Retina (tissue), 1 donor: ENCODE data around the gene CLN3.
"Not testable (repeated sequence)": the region's sequence is repeated elsewhere in the genome, so short reads cannot be mapped to it uniquely, and the experiment has no call there.

Experiments used
- DNase-seq: peaks from one replicate; pipeline ENCODE4 v3.0.0-alpha.2; 2016

CLN3 gene

DNA sequence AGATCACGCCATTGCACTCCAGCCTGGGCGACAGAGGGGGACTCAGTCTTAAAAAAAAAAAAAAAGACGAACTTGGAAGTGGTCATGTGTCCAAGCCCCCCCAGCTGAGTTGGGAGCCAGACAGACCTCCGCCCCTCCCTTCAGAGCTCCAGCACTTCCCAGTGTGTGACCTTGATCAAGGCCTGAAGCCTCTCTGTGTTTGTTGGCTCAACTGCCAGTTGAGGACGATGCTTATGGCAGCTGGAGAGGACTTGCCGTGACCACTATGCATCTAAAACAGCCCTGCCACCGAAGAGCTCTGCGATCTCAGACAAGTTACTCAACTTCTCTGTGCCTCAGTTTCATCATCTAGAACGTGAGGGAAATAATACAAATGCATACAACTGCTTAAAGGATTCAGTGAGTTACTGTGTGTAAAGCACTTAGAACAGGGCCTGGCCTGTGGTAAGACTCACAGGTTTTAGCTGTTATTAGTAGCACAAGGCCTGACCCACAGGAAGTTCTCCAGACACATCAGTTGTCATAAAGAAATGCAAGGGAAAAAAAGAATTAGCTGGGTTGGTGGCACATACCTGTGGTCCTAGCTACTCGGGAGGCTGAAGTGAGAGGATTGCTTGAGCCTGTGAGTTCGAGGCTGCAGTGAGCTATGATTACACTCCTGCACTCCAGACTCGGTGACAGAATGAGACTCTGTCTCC, 21.8 kb upstream of the CLN3 start:
- DNase-seq, result no peak

DNA sequence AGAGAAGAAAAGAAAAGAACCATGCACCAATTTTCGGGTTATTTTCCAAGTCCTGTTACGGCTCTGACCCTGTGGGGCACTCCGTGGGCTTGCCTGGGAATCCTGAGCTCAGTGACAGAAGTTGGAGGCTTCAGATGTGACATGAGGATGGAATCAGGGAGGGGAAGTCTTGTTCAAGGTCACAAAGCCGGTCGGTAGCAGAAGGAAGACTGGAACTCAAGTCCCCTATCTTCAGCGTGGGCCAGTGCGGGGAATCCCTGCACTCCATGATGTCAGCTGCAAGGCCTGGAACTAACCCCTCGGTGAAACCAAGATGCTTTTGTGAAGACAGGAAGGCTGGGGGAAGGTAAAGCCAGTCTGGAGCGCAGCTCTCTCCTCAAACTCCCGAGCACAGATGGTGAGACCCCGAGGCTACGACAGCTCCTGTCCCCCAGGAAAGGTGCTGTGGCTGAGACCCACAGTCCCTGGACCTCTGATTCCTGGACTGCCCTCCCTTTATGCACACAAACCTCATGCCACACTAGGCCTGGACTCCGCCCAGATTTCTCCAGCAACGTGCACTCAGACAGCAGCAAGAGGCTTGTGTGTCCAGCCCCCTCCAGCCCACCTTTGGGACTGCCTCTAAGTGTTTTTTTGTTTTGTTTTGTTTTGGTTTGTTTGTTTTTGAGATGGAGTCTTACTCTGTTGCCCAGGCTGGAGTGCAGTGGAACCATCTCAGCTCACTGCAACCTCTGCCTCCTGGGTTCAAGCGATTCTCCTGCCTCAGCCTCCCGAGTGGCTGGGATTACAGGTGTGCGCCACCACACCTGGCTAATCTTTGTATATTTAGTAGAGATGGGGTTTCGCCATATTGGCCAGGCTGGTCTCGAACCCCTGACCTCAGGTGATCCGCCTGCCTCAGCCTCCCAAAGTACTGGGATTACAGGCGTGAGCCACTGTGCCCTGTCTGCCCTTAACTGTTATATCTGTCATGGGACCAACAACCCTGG, 20.2 kb upstream of the CLN3 start:
- no peak for DNase-seq

DNA sequence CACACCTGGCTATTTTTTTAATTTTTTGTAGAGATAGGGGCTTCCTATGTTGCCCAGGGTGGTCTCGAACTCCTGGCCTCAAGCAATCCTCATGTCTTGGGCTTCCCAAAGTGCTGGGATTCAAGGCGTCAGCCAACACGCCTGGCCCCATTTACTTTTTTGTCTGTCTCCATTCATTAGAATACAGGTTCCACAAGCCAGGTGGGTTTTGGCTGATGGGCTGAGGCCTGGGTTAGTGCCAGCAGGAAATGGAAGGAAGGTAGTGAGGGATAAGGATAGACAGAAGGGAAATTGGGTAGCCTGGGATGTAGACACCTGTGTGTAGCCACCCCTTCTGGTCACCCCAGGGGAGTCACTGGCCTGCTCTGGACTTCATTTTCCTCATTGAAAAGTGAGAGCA, 19.2 kb upstream of the CLN3 start:
- no peak for DNase-seq

DNA sequence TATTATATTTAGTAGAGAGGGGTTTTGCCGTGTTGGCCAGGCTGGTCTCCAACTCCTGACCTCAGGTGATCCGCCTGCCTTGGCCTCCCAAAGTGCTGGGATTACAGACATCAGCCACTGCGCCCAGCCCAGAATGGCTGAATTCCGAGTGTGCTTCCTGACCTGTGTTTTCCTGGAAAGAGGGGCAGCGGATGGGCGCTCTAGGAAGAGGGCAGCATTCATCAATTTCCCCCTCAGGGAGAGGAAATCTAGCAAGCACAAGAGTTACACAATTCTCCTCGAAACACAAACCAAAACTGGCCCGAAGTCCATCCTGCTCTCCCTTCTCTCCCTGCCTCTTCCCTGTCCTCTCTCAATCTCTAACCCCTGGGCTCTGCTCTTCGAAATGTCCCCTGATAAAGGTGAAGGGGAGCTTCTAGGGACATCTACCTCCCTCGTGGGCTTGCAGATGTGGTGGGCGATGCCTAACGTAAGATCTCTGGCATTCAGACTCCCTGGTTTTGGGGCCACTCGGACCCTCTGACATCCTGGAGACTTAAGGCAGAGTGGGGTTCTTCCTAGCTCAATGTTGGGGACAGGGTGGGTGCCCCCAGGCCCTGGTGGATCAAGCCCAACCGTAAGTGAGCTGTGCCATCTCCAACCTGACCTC, 13.7 kb upstream of the CLN3 start:
- no peak for DNase-seq

DNA sequence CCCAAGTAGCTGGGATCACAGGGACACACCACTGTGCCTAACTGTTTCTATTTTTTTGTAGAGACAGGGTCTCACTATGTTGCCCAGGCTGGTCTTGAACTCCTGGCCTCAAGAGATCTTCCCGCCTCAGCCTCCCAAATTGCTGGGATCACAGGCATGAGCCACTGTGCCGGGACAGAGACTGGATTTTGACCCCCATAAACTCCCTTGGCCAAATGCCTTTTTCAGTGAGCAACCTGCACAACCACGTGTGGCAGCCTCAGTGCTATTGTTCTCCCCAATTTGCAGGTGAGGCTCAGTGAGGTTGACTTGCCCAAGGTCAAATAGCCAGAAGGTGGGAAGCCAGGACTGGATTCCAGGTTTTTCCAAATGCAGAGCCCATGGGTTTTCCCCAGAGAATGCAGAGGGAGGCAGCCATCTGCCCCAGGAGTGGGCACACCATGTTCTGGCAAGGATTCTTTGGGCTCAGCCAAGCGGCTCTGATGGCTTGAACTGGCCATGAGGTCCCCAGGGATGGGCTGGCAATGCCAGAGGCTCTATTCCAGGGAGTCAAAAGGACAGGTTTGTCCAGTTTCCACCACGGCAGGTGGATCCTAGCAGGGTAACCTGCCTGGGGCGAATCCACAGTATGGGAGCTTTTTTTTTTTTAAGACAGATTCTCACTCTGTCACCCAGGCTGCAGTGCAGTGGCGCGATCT, 13.0 kb upstream of the CLN3 start:
- DNase-seq, result no peak

DNA sequence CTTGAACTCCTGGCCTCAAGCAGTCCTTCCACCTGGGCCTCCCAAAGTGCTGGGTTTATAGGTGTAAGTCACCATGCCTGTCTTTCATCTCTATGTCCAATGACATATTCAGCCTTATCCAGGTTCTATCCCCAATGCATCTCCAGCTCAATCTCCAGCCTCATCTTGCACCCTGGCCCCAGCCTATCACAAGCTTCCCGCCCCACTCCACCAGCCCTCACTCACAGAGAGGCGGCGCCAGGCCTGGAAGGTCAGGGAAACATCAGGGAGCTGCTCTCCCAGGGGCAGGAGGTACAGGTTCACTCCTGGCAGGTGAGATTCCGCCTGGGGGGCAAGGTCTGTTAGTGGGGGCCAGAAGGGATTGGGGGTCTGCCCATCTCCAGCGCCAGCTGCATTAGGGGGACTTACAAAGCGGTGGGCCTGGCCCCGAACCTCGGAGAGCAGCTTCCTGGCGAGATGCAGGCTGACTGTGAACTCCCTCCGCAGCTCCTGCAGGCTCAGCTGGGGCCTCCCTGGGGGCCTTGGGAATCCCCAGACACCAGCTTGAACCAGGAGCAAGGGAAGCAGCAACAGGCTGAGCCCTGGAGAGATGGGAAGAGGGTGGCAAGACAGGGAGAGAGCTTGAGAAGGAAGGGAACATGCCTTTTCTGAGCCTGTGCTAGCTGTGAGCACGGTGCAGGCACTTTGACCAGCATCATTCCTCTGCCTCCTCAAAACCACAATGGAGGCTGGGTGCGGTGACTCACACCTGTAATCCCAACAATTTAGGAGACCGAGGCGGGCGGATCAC, 11.8 kb upstream of the CLN3 start:
- no peak for DNase-seq

DNA sequence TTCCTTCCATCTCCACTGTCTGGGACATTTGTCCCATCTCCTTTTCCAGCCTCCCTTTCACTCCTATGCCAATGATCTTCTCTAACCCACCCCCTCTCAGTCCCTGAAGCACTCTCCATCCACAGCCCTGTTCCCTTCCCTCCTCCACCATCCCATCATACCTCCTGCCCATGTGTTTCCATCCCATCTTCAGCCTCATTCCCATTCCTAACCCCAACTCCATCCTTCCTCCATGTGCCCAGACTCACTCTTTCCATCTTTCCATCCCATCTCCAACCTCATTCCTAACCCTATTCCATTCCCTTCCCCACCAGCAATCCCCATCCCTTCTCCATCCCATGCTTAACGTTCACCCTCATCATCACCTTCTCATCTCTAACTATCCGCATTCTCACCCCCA, 10.4 kb upstream of the CLN3 start:
- DNase-seq, result no peak

DNA sequence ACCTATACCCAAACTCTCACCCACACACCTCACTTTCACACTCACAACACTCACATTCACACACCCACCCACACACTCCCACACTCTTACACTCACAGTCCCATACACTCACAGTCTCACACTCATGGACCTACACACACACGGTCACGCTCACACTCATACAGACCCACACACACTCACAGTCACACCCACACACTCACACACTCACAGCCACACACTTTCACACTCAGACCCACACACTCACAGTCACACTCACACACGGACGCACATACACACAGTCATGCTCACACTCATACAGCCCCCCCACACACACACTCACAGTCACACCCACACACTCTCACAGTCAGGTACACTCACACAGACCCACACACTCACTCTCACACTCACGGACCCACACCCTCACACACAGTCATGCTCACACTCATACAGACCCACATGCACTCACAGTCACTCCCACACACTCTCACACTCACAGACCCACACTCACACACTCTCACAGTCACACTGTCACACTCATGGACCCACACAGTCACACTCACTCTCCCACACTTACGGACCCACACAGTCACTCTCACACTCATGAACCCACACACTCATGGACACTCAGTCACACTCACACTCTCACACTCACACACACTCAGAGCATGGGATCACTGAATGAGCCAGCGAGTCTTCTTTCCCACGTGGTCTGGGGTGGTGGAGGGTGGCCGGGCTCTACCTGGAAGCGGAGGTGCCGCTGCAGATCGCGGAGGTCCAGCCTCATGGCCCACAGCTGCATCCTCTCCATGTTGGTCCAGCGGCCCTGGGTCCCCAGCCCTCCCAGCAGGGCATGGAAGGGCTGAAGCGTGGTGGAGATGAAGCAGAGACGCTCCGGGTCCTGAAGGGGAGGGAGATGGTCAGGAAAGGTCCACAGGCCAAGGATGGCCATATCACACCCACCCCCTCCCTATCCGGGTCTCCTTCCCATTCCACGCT, 9.7 kb upstream of the CLN3 start:
- no peak for DNase-seq

DNA sequence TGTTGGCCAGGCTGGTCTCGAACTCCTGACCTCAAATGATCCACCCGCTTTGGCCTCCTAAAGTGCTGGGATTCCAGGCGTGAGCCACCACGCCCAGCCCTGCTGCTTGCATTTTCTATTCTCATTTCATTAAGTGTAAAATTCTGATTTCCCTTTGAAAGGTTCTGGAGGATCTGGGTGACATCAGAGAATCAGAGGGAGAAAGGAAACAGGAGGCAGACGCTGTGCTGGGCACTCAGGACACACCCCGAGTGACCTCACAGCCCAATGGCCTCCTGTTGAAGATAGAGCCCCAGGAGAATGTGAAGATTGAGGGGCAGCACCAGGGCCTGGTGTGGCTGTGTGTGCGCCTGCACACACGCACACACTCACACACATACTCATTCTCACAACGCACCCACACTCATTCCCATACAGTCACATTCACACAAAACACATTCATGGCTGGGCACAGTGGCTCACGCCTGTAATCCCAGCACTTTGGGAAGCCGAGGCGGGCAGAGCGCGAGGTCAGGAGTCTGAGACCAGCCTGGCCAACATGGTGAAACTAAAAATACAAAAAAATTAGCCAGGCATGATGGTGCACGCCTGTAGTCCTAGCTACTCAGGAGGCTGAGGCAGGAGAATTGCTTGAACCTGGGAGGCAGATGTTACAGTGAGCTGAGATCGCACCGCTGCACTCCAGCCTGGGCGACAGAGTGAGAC, 8.8 kb upstream of the CLN3 start:
- DNase-seq, result not testable (repeated sequence)

DNA sequence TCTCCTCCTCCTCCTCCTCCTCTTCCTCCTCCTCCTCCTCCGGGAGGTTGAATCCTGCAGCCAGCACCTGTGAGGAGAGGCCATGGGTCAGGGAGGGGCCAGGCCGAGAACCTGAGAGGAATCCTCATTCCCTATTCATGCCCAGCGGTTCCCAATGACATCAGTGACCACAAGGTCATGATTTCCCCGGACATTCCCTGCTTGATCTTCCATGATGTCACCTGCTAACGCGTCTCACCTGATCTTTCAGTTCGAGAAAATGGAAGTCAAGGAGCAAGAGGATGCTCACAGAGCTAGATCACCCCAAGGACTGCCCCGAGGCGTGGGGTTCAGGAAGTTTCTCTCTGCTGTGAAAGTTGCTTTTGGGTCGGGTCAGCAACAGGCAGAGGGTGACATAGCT, 8.0 kb upstream of the CLN3 start:
- no peak for DNase-seq

DNA sequence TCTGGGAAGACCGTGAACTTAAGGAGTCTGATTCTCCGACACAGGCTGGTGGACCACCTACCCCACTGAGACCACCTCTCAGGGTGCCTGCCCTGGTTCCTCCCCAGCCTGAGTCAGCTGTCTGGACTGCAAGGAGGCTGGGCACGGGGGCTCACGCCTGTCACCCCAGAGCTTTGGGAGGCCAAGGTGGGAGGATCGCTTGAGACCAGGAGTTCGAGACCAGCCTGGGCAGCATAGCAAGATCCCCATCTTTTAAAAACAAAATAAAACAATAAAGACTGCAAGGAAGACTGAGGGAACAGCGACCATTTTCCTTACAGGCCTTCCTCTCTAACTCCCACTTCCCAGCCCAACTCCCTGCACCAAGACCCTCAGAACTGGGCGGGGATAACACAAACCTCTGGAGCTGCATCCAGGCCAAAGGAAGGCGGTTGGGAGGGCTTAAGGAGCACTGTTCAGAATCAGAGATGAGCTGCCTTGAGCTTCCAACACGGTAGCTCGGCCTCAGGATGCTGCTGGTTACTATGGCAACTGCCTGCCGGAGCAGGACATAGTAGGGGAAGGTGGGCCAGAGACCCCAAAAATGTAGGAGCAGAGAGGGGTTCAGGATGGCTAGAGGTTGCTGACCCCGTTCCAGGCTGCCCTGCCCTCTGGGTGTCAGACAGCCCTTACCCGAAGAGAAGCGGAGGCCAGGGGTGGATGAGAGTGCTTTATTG, 7.0 kb upstream of the CLN3 start:
- no peak for DNase-seq

DNA sequence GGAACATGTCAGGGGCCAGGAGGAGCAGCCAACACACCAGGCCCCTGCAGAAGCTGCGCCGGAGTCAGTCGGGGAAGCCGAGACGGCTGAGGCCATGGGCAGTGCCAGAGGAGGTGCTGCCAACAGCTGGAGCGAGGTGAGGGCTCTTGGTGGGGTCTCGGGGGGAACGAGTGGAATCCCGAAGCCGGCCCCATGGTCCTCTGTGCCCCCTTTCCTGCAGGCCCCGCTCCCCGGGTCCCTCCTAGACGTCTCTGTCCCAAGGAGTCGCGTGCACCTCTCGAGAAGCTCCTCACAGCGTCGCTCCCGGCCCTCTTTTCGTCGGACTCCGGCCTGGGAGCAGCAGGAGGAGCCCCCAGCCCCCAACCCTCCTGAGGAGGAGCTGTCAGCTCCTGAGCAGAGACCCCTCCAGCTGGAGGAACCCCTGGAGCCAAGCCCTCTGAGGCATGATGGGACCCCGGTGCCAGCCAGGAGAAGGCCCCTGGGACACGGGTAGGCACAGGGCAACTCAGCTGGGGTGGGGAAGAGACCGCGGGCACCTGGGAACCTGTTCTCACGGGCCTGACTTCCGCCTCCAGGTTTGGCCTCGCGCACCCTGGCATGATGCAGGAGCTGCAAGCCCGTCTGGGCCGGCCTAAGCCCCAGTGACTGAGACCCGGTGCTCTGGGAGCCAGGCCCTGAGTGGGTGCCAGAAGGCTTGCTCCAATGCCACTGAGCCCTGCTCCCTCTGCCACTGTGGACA, 6.2 kb upstream of the CLN3 start:
- no peak for DNase-seq

DNA sequence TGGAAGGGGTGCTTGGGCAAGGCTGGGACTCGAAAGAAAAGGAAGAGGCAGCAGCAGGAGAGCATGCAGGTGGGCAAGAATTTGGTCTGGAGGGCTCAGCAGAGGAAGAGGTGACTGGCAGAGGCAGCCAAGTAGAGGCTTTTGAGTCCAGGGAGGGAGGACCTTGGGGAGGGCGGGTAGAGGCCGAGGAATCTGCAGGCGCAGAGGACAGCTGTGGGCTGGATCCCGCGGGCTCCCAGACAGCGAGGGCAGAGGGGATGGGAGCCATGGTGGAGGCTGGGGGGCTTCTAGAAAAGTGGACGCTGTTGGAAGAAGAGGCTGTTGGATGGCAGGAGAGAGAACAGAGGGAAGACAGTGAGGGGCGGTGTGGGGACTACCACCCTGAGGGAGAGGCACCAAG, 5.5 kb upstream of the CLN3 start:
- no peak for DNase-seq

DNA sequence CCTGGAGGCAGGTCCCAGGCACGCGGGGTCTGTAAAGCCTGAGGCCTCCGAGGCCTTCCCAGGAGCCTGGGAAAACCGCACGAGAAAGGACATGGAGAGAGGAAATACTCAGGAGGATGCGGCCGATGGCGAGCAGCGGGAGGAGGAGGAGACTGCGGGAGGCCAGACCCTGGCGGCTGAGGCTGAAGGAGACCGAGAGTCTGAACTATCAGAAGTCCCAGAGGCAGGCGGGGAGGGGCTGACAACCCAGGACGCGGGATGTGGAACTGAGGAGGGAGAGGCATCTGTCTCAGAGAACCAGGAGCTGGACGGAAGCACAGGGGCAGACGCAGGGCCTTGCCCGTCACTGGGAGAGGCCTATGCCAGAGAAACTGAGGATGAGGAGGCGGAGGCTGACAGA, 5.0 kb upstream of the CLN3 start:
- no peak for DNase-seq

DNA sequence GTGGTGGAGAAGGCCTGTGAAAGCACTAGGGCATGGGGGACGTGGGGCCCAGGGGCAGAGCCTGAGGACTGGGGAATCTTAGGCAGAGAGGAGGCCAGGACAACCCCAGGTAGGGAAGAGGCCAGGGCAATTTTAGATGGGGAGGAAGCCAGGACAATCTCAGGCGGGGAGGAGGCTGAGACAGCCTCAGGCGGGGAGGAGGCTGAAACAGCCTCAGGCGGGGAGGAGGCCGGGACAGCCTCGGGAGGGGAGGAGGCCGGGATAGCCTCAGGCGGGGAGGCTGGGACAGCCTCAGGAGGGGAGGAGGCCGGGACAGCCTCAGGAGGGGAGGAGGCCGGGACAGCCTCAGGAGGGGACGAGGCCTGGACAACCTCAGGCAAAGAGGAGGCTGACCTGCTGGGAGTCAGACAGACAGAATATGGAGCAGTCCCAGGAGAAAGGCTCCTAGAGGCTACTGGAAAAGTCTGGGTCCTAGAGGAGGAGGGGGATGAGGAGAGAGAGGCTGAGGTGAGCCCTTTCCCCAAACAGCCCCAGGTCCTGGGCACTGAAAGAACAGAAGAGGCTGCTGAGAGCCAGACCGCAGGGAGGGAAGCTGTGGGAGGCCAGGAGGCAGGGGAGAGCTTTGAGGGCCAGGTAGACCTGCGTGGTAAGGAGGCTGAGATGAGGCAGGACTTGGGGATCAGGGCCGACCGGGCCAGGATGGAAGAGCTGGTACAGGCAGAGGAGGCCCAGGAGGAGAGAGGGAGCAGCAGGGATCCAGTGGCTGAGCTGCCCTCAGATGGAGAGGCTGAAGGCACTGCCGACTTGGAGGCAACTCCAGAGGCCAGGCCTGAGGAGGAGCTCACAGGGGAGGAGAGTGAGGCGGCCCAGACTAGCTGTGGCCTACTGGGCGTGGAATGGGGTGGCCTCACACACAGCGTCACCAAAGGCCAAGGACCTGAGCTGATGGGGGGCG, 4.2 kb upstream of the CLN3 start:
- no peak for DNase-seq

DNA sequence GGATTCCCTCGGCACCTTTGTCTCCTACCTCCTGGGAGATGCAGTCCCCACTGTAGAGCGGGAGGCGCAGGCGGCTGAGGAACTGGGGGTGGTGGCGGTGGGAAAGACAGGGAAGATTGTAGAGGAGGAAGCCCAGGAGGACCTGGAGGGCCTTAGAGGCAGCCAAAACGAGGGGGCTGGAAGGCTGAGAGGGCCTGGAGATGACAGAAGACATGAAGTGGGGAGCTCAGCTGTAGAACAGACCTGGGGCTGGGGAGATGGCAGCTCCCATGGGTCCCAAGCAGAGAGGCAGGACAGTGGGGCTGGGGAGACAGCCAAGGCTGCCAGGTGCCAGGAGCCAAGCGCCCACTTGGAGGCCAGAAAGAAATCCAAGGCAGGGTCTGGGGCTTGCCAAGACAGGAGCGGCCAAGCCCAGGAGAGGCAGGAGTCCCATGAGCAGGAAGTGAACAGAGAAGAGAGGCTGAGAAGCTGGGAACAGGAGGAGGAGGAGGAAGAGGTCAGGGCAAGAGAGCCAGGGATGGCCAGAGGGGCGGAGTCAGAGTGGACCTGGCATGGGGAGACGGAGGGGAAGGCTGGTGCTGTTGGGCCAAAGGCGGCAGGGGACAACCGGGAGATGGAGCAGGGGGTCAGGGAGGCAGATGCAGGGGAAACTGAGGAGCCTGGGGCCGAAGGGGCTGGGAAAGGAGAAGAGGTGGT, 3.4 kb upstream of the CLN3 start:
- no peak for DNase-seq
